ENCODE data around the gene ACSM3. TPM values are rescaled to one million over a fixed set of nuclear protein-coding genes. Genes with fewer than 3 reads are reported as not detected.

Gene ACSM3, protein sequence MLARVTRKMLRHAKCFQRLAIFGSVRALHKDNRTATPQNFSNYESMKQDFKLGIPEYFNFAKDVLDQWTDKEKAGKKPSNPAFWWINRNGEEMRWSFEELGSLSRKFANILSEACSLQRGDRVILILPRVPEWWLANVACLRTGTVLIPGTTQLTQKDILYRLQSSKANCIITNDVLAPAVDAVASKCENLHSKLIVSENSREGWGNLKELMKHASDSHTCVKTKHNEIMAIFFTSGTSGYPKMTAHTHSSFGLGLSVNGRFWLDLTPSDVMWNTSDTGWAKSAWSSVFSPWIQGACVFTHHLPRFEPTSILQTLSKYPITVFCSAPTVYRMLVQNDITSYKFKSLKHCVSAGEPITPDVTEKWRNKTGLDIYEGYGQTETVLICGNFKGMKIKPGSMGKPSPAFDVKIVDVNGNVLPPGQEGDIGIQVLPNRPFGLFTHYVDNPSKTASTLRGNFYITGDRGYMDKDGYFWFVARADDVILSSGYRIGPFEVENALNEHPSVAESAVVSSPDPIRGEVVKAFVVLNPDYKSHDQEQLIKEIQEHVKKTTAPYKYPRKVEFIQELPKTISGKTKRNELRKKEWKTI
- 2.1 TPM for total RNA-seq

DNA sequence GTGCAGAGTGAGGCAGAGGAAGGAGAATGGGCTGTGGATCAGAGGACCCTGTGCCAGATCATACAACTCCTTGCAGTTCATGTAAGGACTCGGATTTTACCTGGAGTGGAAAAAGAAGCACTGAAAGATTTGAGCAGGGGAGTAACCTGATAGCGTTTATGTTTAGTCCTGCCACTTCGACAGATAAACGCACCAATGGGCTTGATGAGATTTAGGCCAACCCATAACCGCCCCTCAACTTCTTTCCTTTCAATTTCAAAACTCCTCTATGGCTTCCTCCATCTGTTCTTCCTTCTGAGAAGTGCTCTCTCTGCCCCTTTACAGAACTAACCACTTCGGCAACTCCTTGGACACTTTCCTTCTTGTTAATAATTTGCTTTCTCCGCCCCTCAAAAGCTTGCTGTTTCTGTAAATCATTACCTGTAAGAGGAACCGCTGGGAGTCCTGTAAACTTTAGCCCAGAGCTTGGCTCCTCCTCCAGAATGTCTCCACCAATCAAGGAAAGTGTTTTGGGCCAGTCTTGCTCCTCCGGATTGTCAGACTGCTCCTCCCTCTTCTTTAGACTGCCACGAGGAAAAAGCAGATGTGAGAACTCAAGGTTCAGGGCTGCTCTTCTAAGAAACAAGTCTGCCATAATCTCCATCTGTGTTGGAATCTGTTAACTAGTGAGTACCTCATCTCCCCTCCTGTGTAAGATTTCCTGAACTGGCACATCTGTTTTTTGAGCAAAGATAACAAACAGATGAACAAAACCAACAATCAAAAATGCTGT is at the start of gene ACSM3:
ACSM3 (plus strand) TSS at position 554 of the 772 bp plus-strand sequence. CDS start 6,021 bp downstream, outside the sequence.

GRCh38 chr16:20741554-20742285 is 22.1 kb upstream of the ACSM3 start, which contains the start of gene THUMPD1:
TSS of gene THUMPD1 (minus strand) at chr16:20741818. CDS start at chr16:20741739, 79 bp downstream.

GRCh38 chr16:20806168-20807050 is 42.6 kb downstream of the ACSM3 start, which contains the start of the genes ERI2 and REXO5:
TSS of gene ERI2 (minus strand) at chr16:20806472. CDS start at chr16:20806430, 42 bp downstream.
TSS of gene REXO5 (plus strand) at chr16:20806527. CDS start at chr16:20806954, 427 bp downstream.

Small RNAs within 50 kb of the gene (small RNA-seq; reads per million reads assigned to genes)
- gene RF00618 (not detected), gene RNU6-944P (not detected)

Other genes starting within 250 kb of the ACSM3 start
- gene ACSM2B, start 187.6 kb upstream of the ACSM3 start, total RNA-seq = 1.2 TPM
- gene ACSM1, start 66.3 kb upstream of the ACSM3 start, total RNA-seq = not detected
- gene THUMPD1, start 22.2 kb upstream of the ACSM3 start, total RNA-seq = 65.0 TPM
- 31.8 TPM for gene ERI2, start 42.5 kb downstream of the ACSM3 start, total RNA-seq
- gene REXO5, start 42.5 kb downstream of the ACSM3 start, total RNA-seq = 12.0 TPM
- 13.6 TPM for gene DCUN1D3, start 136.3 kb downstream of the ACSM3 start, total RNA-seq
- gene LYRM1, start 136.8 kb downstream of the ACSM3 start, total RNA-seq = 46.8 TPM